Glomerular visceral epithelial cell (primary cell): ENCODE data around the gene TCEANC.

Experiments used
- DNase-seq: peaks from one replicate; pipeline ENCODE4 v3.0.0-alpha.2; 2016; ENCODE audit errors: extremely low spot score

TCEANC gene

GRCh38 chrX:13692771-13693231 lies 39.9 kb downstream of the TCEANC start:
- DNase-seq = no peak

DNA sequence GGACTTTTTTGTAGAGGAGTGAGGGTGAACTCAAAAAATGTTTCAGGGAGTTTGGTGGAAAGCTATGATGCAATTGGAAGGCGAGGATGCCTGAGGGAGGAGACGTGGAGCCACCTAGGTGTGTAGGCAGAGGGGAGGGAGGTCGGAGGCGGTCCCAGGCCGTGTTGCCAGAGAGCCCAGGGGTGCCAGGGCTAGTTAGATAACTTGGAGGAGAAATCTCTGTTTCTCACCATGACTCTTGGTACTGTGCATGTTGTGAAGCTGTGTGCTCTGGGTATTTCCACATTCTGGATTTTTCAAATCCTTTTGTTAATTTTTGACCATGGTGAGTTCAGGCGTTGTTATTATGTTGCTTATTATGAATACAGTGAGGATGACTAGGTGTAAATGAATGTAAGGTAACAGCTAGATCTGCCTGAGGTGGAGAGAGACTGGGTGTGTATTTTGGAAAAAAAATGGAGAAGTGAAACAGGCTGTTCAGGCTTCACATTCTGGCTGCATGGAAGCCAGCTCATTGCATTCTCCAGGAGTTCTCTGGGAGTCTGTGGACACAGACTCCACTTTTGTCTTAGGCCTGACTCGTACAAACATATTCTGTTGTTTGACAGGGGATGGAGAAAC lies 40.5 kb downstream of the TCEANC start:
- DNase-seq = peak; percentile 29

DNA sequence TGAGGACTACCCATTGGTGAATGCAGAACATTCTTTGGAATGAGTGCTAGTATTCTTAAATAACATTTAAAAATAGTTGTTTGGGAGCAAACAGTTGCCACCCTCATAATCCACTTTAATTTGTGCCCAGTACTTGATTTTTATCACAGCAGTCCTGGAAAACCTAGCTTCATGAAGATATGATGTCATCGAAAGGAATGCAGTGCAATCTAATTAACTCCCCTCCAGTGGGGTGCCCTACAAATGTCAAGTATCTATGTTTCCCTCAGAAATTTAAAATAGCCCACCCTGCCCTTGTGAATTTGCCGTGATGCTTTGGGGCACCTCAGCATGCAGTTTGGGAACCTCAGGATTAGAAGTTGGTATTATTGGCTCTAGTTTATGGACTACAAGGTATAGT lies 41.4 kb downstream of the TCEANC start:
- DNase-seq = no peak

GRCh38 chrX:13694983-13695382 lies 42.0 kb downstream of the TCEANC start:
- DNase-seq = no peak

- no peak for DNase-seq
Measured at GRCh38 chrX:13695601-13696115, 42.7 kb downstream of the TCEANC start.

DNA sequence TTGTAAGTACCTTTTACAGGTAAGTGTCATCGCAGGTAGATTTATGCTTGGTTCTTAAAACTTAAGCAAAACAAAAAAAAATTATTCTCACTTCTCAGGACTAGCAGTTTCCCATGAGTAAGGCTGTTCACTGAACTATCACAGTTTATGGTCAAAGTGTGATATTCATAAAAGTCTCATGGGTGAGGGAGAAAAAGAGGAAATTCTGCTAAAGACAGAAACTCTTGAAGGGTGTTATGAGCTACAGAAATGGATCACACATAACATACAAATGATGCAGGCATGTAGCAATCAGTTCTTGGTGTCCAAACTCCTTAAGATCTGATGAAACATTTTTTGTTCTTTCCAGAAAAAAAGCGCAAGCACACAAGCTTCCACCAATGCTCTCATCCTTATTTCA lies 44.5 kb downstream of the TCEANC start:
- DNase-seq = no peak

DNA sequence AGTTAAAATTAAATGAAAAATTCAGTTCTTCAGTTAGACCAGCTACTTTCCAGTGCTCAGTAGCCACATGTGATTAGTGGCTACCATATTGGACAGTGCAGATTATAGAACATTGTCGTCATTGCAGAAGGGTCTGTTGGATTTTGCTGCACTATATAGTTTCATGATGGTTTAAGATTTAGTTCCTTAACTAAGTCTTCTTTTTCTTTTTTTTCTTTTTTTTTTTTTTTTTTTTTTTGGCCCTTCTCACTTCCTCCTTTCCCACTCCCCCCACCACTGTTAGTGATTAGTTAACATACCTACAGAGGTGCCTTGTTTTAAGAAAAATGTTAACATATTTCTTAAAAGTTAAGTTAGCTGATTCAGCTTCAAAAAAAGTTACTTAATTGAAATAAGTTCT lies 45.0 kb downstream of the TCEANC start:
- no peak for DNase-seq

DNA sequence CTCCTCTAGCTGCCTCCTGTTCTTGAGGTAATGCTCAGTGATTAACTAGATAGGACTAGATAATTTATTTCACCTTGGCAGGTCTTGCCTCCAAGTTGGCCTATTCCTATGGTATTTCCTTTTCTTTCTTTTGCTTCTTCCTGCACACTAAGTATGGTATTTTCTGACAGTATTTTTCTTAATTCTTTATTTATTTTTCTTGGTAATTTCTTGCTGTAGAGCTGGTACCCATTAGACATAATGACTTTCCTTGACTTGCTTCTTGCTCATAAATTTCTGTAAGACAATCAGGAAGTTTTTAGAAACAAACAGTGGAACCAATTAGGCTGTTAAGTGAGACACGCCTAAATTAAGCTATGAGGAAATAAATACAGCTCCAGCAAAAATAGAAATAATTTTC lies 45.5 kb downstream of the TCEANC start:
- no peak for DNase-seq

GRCh38 chrX:13699183-13699826 lies 46.4 kb downstream of the TCEANC start:
- DNase-seq = no peak

DNA sequence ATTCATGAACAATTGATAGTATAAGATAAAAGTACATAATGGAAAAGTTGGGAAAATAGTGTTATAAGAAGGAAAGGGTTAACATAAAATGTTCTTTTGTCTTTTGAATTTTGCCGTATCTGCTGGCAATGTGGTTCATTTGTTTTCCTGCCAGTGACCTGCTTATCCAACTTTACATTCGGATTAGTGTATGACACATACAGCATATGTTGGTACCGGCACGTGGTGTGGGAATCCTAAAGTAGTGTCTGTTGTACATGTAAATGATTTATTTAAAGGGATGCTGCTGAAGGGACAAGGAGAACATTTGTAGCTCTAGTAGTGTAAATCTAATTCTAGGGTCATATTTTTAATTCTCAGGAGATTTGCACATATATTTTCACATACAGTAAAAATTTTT lies 47.4 kb downstream of the TCEANC start:
- DNase-seq = no peak

GRCh38 chrX:13702111-13702789 lies 49.3 kb downstream of the TCEANC start:
- DNase-seq = no peak

DNA sequence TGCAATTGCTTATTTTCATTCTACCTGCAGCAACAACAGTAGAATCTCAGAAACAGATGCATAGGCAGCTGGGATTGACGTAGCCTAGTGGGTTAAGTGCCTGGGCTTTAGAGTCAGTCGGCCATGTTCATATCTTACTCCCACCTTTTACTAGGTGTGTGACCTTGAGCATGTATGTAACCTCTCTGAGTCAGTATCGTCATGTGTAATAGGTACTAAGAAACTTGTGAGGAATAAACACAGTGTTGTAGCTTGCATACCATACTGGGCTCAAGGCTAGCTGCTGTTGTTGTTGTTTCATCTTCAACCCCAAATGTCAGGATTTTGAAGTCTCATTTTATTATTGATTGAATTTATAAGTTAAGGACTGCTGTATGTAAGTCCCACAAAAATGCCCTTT lies 50.2 kb downstream of the TCEANC start:
- no peak for DNase-seq

DNA sequence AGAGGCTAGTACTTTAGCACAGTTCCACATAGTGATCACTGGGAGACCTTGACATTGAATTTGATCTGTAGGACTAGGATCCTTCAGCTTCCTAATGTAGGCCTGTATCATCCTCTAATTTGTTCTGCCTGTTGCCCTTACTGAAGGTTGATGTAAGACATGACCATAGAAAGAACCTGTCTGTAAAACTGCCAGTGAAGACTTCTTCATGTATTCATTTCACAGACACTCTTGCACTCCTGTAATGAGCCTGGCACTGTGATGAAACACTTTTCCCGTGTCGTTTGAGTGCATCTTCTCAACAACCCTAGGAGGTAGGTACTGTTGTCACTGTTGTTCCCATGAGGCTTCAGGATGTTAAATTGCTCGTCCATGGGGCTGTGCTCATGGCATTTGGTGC lies 50.6 kb downstream of the TCEANC start:
- DNase-seq = no peak

GRCh38 chrX:13711141-13711540 lies 58.2 kb downstream of the TCEANC start:
- DNase-seq = no peak
